Measurements from ENCODE around the gene PTGIR.

The PTGIR gene

DNA sequence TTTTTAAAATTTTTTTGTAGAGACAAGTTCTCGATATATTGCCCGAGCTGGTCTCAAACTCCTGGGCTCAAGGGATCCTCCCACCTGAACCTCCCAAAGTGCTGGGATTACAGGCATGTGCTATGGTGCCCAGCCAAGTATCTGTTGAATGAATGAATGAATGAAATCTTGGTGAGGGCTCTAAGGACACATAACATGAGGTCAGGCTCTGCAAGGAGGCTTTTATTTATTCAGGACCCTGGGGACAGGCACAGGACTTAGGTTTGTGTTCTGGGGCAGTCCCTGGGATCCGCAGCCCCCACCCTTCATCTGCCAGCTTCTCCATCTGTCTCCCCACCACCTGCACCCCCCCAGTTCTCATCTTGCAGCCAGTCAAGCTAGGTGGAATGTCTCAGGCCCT lies 4.6 kb downstream of the PTGIR start:
- TF ChIP-seq FOXP2 (optimal IDR thresholded peaks at IDR 0.05; ENCODE audit: borderline replicate concordance, extremely low read depth, extremely low read length, insufficient read depth) (no peak), REST (IDR thresholded peaks at IDR 0.05; ENCODE audit: insufficient read depth in 1 of 2, low read depth in 2 of 2, low read length in 2 of 2) (no peak), POLR2AphosphoS5 (IDR thresholded peaks at IDR 0.05; ENCODE audit: low read depth, low read length) (no peak)

GRCh38 chr19:46618670-46619231 lies 6.1 kb downstream of the PTGIR start:
- no peak for TF ChIP-seq REST (IDR thresholded peaks at IDR 0.05; ENCODE audit: insufficient read depth in 1 of 2, low read depth in 2 of 2, low read length in 2 of 2)
- TF ChIP-seq POLR2AphosphoS5 (IDR thresholded peaks at IDR 0.05; ENCODE audit: low read depth, low read length), result no peak
- TF ChIP-seq FOXP2 (optimal IDR thresholded peaks at IDR 0.05; ENCODE audit: borderline replicate concordance, extremely low read depth, extremely low read length, insufficient read depth), result no peak
- TF ChIP-seq TAF1 (IDR thresholded peaks at IDR 0.05; ENCODE audit: borderline replicate concordance, insufficient read depth, low read length), result no peak
- no peak for TF ChIP-seq SIN3A (IDR thresholded peaks at IDR 0.05; ENCODE audit: borderline replicate concordance, insufficient read depth, low read length)

DNA sequence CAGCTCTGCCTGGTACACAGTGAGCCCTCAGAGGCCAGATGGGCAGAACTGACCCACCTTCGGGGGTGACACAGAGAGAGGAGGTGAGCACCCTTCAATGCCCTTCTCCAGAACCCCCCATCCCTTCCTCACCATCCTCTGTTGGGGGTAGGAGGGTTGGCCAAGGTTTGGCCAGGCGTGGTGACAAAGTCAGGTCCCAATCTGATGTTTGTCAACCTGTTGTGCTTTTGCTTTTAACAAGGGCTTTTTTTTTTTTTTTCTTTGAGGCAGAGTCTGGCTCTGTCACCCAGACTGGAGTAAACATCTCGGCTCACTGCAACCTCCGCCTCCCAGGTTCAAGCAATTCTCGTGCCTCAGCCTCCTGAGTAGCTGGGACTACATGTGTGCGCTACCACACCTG lies 7.3 kb downstream of the PTGIR start:
- TF ChIP-seq SIN3A (IDR thresholded peaks at IDR 0.05; ENCODE audit: borderline replicate concordance, insufficient read depth, low read length) (no peak), FOXP2 (optimal IDR thresholded peaks at IDR 0.05; ENCODE audit: borderline replicate concordance, extremely low read depth, extremely low read length, insufficient read depth) (no peak), POLR2AphosphoS5 (IDR thresholded peaks at IDR 0.05; ENCODE audit: low read depth, low read length) (no peak), REST (IDR thresholded peaks at IDR 0.05; ENCODE audit: insufficient read depth in 1 of 2, low read depth in 2 of 2, low read length in 2 of 2) (no peak), TAF1 (IDR thresholded peaks at IDR 0.05; ENCODE audit: borderline replicate concordance, insufficient read depth, low read length) (no peak)

- TF ChIP-seq FOXP2 (optimal IDR thresholded peaks at IDR 0.05; ENCODE audit: borderline replicate concordance, extremely low read depth, extremely low read length, insufficient read depth), result no peak
- TF ChIP-seq TAF1 (IDR thresholded peaks at IDR 0.05; ENCODE audit: borderline replicate concordance, insufficient read depth, low read length), result no peak
- no peak for TF ChIP-seq SIN3A (IDR thresholded peaks at IDR 0.05; ENCODE audit: borderline replicate concordance, insufficient read depth, low read length)
- TF ChIP-seq POLR2AphosphoS5 (IDR thresholded peaks at IDR 0.05; ENCODE audit: low read depth, low read length), result no peak
- no peak for TF ChIP-seq REST (IDR thresholded peaks at IDR 0.05; ENCODE audit: insufficient read depth in 1 of 2, low read depth in 2 of 2, low read length in 2 of 2)
These were observed 8.1 kb downstream of the PTGIR start for GRCh38 chr19:46616631-46617322.
